ENCODE data around the gene PCDH9. TPM values are rescaled to one million over a fixed set of nuclear protein-coding genes. Genes with fewer than 3 reads are reported as not detected.

PCDH9 gene
- total and polyA plus RNA-seq, 10 donors = 0.24 to 8.1 (median 3.8) TPM

DNA sequence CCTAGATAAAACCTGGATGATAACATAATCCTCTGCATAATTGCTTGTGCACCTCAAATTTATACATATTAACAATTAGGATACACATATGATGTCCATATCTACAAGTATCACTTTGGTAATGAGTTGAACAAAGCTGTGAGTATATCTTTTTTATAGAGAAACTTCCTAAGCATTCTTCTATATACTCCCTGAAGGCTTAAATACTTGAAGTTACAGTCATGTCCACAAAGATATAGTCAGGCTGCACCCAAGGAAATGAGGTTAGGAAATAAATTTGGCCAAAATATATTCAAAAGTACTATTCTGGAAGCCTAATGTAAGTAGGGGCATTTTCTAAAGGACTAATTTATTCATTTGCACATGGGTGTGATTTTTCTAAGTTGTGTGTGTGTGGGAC is 761.5 kb downstream of the PCDH9 start:
- intact Hi-C loops (cut with DNase I; ENCODE audit: low total_unique reads) = no loop called here
- Histone ChIP-seq H3K4me1 (no peaks in the 10 kb centered on the region), H3K9me3 (no peaks in the 10 kb centered on the region), H3K27me3 (replicated peaks in 1 of 7) (no peaks in the 10 kb centered on the region), H3K4me3 (no peak overlapping the region), H3K27ac (no peak overlapping the region), H3K36me3 (no peaks in the 10 kb centered on the region)
- TF ChIP-seq POLR2A (IDR thresholded peaks at IDR 0.05) (no peak), POLR2AphosphoS5 (IDR thresholded peaks at IDR 0.05) (no peak), CTCF (IDR thresholded peaks at IDR 0.05 in 8 of 11, conservative IDR thresholded peaks at IDR 0.05 in 3 of 11) (no peak)
- DNase-seq = no peak

GRCh38 chr13:66462187-66462586 is 767.9 kb downstream of the PCDH9 start:
- intact Hi-C loops (cut with DNase I; ENCODE audit: low total_unique reads) = no loop called here
- no peaks in the 10 kb centered on the region for H3K36me3 ChIP-seq
- WGBS, 5 donors = 18 to 41% (median 28%) methylated on average over 3 of the region's 3 CpGs

DNA sequence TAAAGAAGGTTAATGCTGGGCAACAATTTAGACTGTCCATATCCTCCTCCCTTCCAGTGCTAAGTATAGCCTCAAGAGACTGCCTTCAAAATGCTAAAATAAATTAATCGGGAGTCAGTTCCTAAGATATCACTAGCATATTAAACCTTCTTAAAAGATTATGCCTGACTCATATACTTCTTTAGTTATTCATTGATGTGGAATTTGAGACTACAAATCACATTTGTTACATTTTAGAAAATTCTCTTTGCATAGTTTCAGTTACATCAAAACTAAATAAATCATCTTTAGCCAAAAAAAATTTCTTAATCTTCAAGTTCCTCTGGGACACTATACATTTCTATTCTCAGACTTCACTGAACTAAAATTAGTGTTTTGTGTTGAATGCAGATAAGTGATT is 769.1 kb downstream of the PCDH9 start:
- intact Hi-C loops (cut with DNase I; ENCODE audit: low total_unique reads) = no loop called here
- H3K36me3 ChIP-seq = no peaks in the 10 kb centered on the region
- no peaks in the 10 kb centered on the region for H3K27me3 ChIP-seq (replicated peaks in 1 of 7)
- no peaks in the 10 kb centered on the region for H3K9me3 ChIP-seq
- H3K4me3 ChIP-seq = no peak overlapping the region
- DNase-seq = no peak
- no peak overlapping the region for H3K27ac ChIP-seq
- H3K4me1 ChIP-seq = no peaks in the 10 kb centered on the region
- 66 to 87% (median 83%) methylated on average over 1 of the region's 1 CpG for WGBS, 5 donors
- TF ChIP-seq POLR2AphosphoS5 (IDR thresholded peaks at IDR 0.05) = no peak
- no peak for TF ChIP-seq POLR2A (IDR thresholded peaks at IDR 0.05)
- TF ChIP-seq CTCF (IDR thresholded peaks at IDR 0.05 in 8 of 11, conservative IDR thresholded peaks at IDR 0.05 in 3 of 11) = no peak

More at GRCh38 chr13:66462187-66462586, 767.9 kb downstream of the PCDH9 start:
- no peak overlapping the region for H3K4me3 ChIP-seq
- no peak for TF ChIP-seq POLR2AphosphoS5 (IDR thresholded peaks at IDR 0.05)
- TF ChIP-seq CTCF (IDR thresholded peaks at IDR 0.05 in 8 of 11, conservative IDR thresholded peaks at IDR 0.05 in 3 of 11) = no peak
- TF ChIP-seq POLR2A (IDR thresholded peaks at IDR 0.05) = no peak
- no peak for DNase-seq
- no peaks in the 10 kb centered on the region for H3K4me1 ChIP-seq
- H3K9me3 ChIP-seq = no peaks in the 10 kb centered on the region
- H3K27me3 ChIP-seq (replicated peaks in 1 of 7) = no peaks in the 10 kb centered on the region
- H3K27ac ChIP-seq = no peak overlapping the region

- Histone ChIP-seq H3K9me3 (no peaks in the 10 kb centered on the region), H3K36me3 (no peaks in the 10 kb centered on the region), H3K27me3 (replicated peaks in 1 of 7) (no peaks in the 10 kb centered on the region), H3K4me1 (no peaks in the 10 kb centered on the region), H3K27ac (no peak overlapping the region), H3K4me3 (no peak overlapping the region)
- no peak for DNase-seq
- intact Hi-C loops (cut with DNase I; ENCODE audit: low total_unique reads) = no loop called here
- WGBS, 5 donors = 89 to 96% (median 93%) methylated on average over 3 of the region's 3 CpGs
- TF ChIP-seq CTCF (IDR thresholded peaks at IDR 0.05 in 8 of 11, conservative IDR thresholded peaks at IDR 0.05 in 3 of 11) (no peak), POLR2A (IDR thresholded peaks at IDR 0.05) (no peak), POLR2AphosphoS5 (IDR thresholded peaks at IDR 0.05) (no peak)
Measured at GRCh38 chr13:66459634-66460033, 770.5 kb downstream of the PCDH9 start.
